Stimulated activated naive CD8-positive, alpha-beta T cell treated with anti-CD3 and anti-CD28 coated beads, Interleukin-15, Interleukin-2, amounts not matched to agents 100 ng/mL and 50 ng/mL, for 24 hours (primary cell): ENCODE results near the gene ZP3.
"Not testable (repeated sequence)": the region's sequence is repeated elsewhere in the genome, so short reads cannot be mapped to it uniquely, and the experiment has no call there.

Experiments
- H3K27ac Mint-ChIP-seq: one replicate; pipeline ENCODE4 v1.8.0; 2021; ENCODE audit warnings: mild to moderate bottlenecking, mixed read lengths
- H3K27me3 Mint-ChIP-seq: one replicate; pipeline ENCODE4 v1.8.0; 2021; ENCODE audit warnings: mixed read lengths
- H3K36me3 Mint-ChIP-seq: one replicate; pipeline ENCODE4 v1.8.0; 2021; ENCODE audit warnings: low read depth, mixed read lengths
- H3K4me1 Mint-ChIP-seq: one replicate; pipeline ENCODE4 v1.8.0; 2021; ENCODE audit warnings: low read depth, mixed read lengths
- H3K4me3 Mint-ChIP-seq: one replicate; pipeline ENCODE4 v1.8.0; 2021; ENCODE audit warnings: mild to moderate bottlenecking, mixed read lengths
- H3K9me3 Mint-ChIP-seq: one replicate; pipeline ENCODE4 v1.8.0; 2021; ENCODE audit warnings: mixed read lengths

The ZP3 gene

GRCh38 chr7:76395965-76396726, 28.6 kb upstream of the ZP3 start:
- Mint-ChIP-seq H3K4me3 (no peak overlapping the region), H3K27me3 (no peaks in the 10 kb centered on the region), H3K4me1 (peaks cover 28% of the 10 kb centered on the region), H3K27ac (no peak overlapping the region), H3K36me3 (no peaks in the 10 kb centered on the region), H3K9me3 (no peaks in the 10 kb centered on the region)

- H3K9me3 Mint-ChIP-seq, result no peaks in the 10 kb centered on the region
- no peaks in the 10 kb centered on the region for H3K27me3 Mint-ChIP-seq
- H3K4me3 Mint-ChIP-seq, result peak overlapping the region; percentile 89
- no peaks in the 10 kb centered on the region for H3K36me3 Mint-ChIP-seq
- H3K4me1 Mint-ChIP-seq, result peaks cover 28% of the 10 kb centered on the region
- H3K27ac Mint-ChIP-seq, result no peak overlapping the region
Observed at GRCh38 chr7:76396864-76397263, 27.9 kb upstream of the ZP3 start.

- peak overlapping the region; percentile 92 for H3K27ac Mint-ChIP-seq
- no peaks in the 10 kb centered on the region for H3K9me3 Mint-ChIP-seq
- H3K4me1 Mint-ChIP-seq, result peaks cover 25% of the 10 kb centered on the region
Observed at GRCh38 chr7:76397409-76398183, 27.2 kb upstream of the ZP3 start.

GRCh38 chr7:76400248-76400647, 24.5 kb upstream of the ZP3 start:
- Mint-ChIP-seq H3K27ac (no peak overlapping the region), H3K36me3 (no peaks in the 10 kb centered on the region), H3K4me3 (no peak overlapping the region), H3K27me3 (no peaks in the 10 kb centered on the region), H3K9me3 (no peaks in the 10 kb centered on the region), H3K4me1 (peaks cover 21% of the 10 kb centered on the region)

More at GRCh38 chr7:76397409-76398183, 27.2 kb upstream of the ZP3 start:
- Mint-ChIP-seq H3K4me3 (peak overlapping the region; percentile 89), H3K27me3 (no peaks in the 10 kb centered on the region), H3K36me3 (no peaks in the 10 kb centered on the region)

- not testable (repeated sequence) for H3K4me3 Mint-ChIP-seq, H3K4me1 Mint-ChIP-seq, H3K27me3 Mint-ChIP-seq, H3K36me3 Mint-ChIP-seq, H3K9me3 Mint-ChIP-seq, H3K27ac Mint-ChIP-seq
Observed at GRCh38 chr7:76403097-76403496, 21.7 kb upstream of the ZP3 start.

- H3K9me3 Mint-ChIP-seq, result no peaks in the 10 kb centered on the region
- H3K27ac Mint-ChIP-seq, result no peak overlapping the region
Observed at GRCh38 chr7:76403780-76404494, 20.8 kb upstream of the ZP3 start.

GRCh38 chr7:76405738-76406137, 19.0 kb upstream of the ZP3 start:
- Mint-ChIP-seq H3K27me3 (no peaks in the 10 kb centered on the region), H3K36me3 (no peaks in the 10 kb centered on the region), H3K27ac (no peak overlapping the region), H3K4me1 (peaks cover 5% of the 10 kb centered on the region), H3K9me3 (no peaks in the 10 kb centered on the region), H3K4me3 (no peak overlapping the region)

More at GRCh38 chr7:76403780-76404494, 20.8 kb upstream of the ZP3 start:
- H3K36me3 Mint-ChIP-seq, result no peaks in the 10 kb centered on the region
- no peak overlapping the region for H3K4me3 Mint-ChIP-seq
- peaks cover 5% of the 10 kb centered on the region for H3K4me1 Mint-ChIP-seq
- H3K27me3 Mint-ChIP-seq, result no peaks in the 10 kb centered on the region

- no peak overlapping the region for H3K4me3 Mint-ChIP-seq
- no peaks in the 10 kb centered on the region for H3K27me3 Mint-ChIP-seq
- peaks cover 5% of the 10 kb centered on the region for H3K4me1 Mint-ChIP-seq
- H3K9me3 Mint-ChIP-seq, result no peaks in the 10 kb centered on the region
- no peaks in the 10 kb centered on the region for H3K36me3 Mint-ChIP-seq
- no peak overlapping the region for H3K27ac Mint-ChIP-seq
Observed at GRCh38 chr7:76407718-76408117, 17.0 kb upstream of the ZP3 start.

- Mint-ChIP-seq H3K27ac (no peak overlapping the region), H3K9me3 (no peaks in the 10 kb centered on the region), H3K4me3 (no peak overlapping the region), H3K36me3 (no peaks in the 10 kb centered on the region), H3K27me3 (no peaks in the 10 kb centered on the region), H3K4me1 (peaks cover 5% of the 10 kb centered on the region)
Observed at GRCh38 chr7:76408121-76408560, 16.6 kb upstream of the ZP3 start.

GRCh38 chr7:76409537-76409936, 15.2 kb upstream of the ZP3 start, which contains the start of gene SSC4D:
Gene SSC4D, minus strand, starts transcription at chr7:76409697. Its CDS starts 5,258 bp downstream, at chr7:76404439.
- Mint-ChIP-seq H3K36me3 (no peaks in the 10 kb centered on the region), H3K4me1 (no peaks in the 10 kb centered on the region), H3K4me3 (no peak within 1 kb of the TSS), H3K27ac (no peak within 1 kb of the TSS), H3K9me3 (no peaks in the 10 kb centered on the region), H3K27me3 (no peaks in the 10 kb centered on the region)

GRCh38 chr7:76411626-76412025, 13.1 kb upstream of the ZP3 start:
- Mint-ChIP-seq H3K27me3 (no peaks in the 10 kb centered on the region), H3K27ac (no peak overlapping the region), H3K9me3 (no peaks in the 10 kb centered on the region), H3K4me3 (no peak overlapping the region), H3K4me1 (no peaks in the 10 kb centered on the region), H3K36me3 (no peaks in the 10 kb centered on the region)

GRCh38 chr7:76412249-76412648, 12.5 kb upstream of the ZP3 start:
- Mint-ChIP-seq H3K4me1 (no peaks in the 10 kb centered on the region), H3K27ac (no peak overlapping the region), H3K36me3 (no peaks in the 10 kb centered on the region)

GRCh38 chr7:76417654-76418310, 7.0 kb upstream of the ZP3 start:
- not testable (repeated sequence) for H3K4me3 Mint-ChIP-seq, H3K9me3 Mint-ChIP-seq, H3K27ac Mint-ChIP-seq, H3K27me3 Mint-ChIP-seq, H3K36me3 Mint-ChIP-seq, H3K4me1 Mint-ChIP-seq

More at GRCh38 chr7:76412249-76412648, 12.5 kb upstream of the ZP3 start:
- H3K4me3 Mint-ChIP-seq, result no peak overlapping the region
- no peaks in the 10 kb centered on the region for H3K9me3 Mint-ChIP-seq
- H3K27me3 Mint-ChIP-seq, result no peaks in the 10 kb centered on the region

- not testable (repeated sequence) for H3K9me3 Mint-ChIP-seq, H3K27me3 Mint-ChIP-seq, H3K27ac Mint-ChIP-seq, H3K4me1 Mint-ChIP-seq, H3K4me3 Mint-ChIP-seq, H3K36me3 Mint-ChIP-seq
Observed at GRCh38 chr7:76421097-76421496, 3.7 kb upstream of the ZP3 start.
